ENCODE measurements around the gene BTD. TPM values are rescaled to one million over a fixed set of nuclear protein-coding genes. Genes with fewer than 3 reads are reported as not detected.

Gene BTD
- total RNA-seq, 2 experiments from 2014 or later = 11.2 to 12.5 TPM

DNA sequence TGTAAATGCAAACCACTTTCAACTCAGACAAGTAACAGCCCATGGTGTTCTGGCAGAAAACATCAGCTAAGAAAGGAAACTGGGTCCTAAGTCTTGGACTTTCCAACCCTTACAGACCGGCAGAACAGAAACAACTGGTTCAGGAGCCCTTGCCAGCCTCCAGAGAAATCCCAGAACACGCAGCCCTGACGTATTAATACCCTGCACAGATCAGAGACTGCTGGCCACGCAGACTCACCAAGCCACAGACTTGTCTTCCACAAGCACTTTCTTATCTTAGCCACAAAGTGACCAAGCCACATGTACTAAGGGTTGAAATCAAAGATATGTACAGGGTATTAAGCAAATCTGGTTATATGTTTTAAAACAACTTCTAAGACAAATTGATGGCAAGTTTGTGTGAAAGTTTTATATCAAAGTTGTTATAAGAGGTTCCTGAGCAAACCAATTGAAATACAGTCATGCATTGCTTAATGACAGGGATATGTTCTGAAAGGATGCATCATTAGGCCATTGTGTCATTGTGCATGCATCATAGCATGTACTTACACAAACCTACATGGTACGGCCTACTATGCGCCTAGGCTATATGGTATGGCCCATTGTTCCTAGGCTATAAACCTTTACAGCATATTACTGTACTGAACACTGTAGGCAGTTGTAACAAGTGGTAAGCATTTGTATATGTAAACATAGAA is 36.8 kb downstream of the BTD start:
- H3K36me3 Mint-ChIP-seq (ENCODE audit: low read depth) = peaks cover 24% of the 10 kb centered on the region
- H3K4me1 Mint-ChIP-seq (ENCODE audit: low read depth) = peaks cover 29% of the 10 kb centered on the region
- DNase-seq = no peak
- no peak for ATAC-seq (ENCODE audit: poor library complexity)
- no peak overlapping the region for H3K27ac Mint-ChIP-seq
- intact Hi-C loops (cut with DNase I, micrococcal nuclease) = loop anchor here in 1 of 2 experiments (5.0 kb wide), 1 partner anchor 1389 kb away; no protein-coding TSS in a partner anchor
- H3K9me3 ChIP-seq (ENCODE audit: control insufficient read depth in 1 of 2, insufficient read depth in 1 of 2, low read length in 2 of 2) = no peaks in the 10 kb centered on the region
- no peaks in the 10 kb centered on the region for H3K9me3 Mint-ChIP-seq
- H3K27ac ChIP-seq (ENCODE audit: low read depth in 1 of 2, low read length in 2 of 2) = no peak overlapping the region
- H3K27me3 ChIP-seq (ENCODE audit: control insufficient read depth in 1 of 2, insufficient read depth in 2 of 2, low read length in 2 of 2) = no peaks in the 10 kb centered on the region
- H3K4me3 ChIP-seq (ENCODE audit: low read length) = no peak overlapping the region
- CTCF ChIA-PET = no interaction called here
- no peak overlapping the region for H3K4me3 Mint-ChIP-seq
- POLR2A ChIA-PET = no interaction called here
- H3K27me3 Mint-ChIP-seq = no peaks in the 10 kb centered on the region
- no peak for TF ChIP-seq CTCF (IDR thresholded peaks at IDR 0.05)
- H3K36me3 ChIP-seq (ENCODE audit: insufficient read depth, low read length) = no peaks in the 10 kb centered on the region
- peaks cover 16% of the 10 kb centered on the region for H3K4me1 ChIP-seq (ENCODE audit: insufficient read depth, low read length)

DNA sequence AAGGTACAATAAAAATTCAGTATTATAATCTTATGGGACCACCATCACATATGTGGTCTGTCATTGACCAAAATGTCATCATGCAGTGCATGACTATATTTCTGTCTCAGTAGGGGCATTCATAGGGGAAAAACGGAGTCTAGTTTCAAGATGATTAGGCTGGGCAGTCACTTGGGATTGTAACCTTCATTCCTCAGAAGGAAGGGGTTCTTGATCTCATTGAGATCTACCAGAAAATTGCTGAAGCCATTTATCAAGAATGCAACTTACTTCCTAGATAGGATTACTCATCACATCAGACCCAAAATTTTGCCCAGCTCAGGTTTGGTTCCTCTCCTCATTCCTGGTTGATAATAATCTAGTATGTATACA is 37.3 kb downstream of the BTD start:
- Histone ChIP-seq H3K4me1 (ENCODE audit: insufficient read depth, low read length) (peaks cover 16% of the 10 kb centered on the region), H3K27ac (ENCODE audit: low read depth in 1 of 2, low read length in 2 of 2) (no peak overlapping the region), H3K4me3 (ENCODE audit: low read length) (no peak overlapping the region), H3K36me3 (ENCODE audit: insufficient read depth, low read length) (no peaks in the 10 kb centered on the region), H3K9me3 (ENCODE audit: control insufficient read depth in 1 of 2, insufficient read depth in 1 of 2, low read length in 2 of 2) (no peaks in the 10 kb centered on the region), H3K27me3 (ENCODE audit: control insufficient read depth in 1 of 2, insufficient read depth in 2 of 2, low read length in 2 of 2) (no peaks in the 10 kb centered on the region)
- Mint-ChIP-seq H3K4me1 (ENCODE audit: low read depth) (peaks cover 29% of the 10 kb centered on the region), H3K27me3 (no peaks in the 10 kb centered on the region), H3K4me3 (no peak overlapping the region), H3K9me3 (no peaks in the 10 kb centered on the region), H3K36me3 (ENCODE audit: low read depth) (peaks cover 27% of the 10 kb centered on the region), H3K27ac (no peak overlapping the region)
- no peak for TF ChIP-seq CTCF (IDR thresholded peaks at IDR 0.05)
- ChIA-PET CTCF (no interaction called here), POLR2A (no interaction called here)
- DNase-seq = no peak
- intact Hi-C loops (cut with DNase I, micrococcal nuclease) = loop anchor here in 1 of 2 experiments (5.0 kb wide), 1 partner anchor 1388 kb away; no protein-coding TSS in a partner anchor
- no peak for ATAC-seq (ENCODE audit: poor library complexity)

- Mint-ChIP-seq H3K27me3 (no peaks in the 10 kb centered on the region), H3K27ac (no peak overlapping the region), H3K9me3 (no peaks in the 10 kb centered on the region), H3K36me3 (ENCODE audit: low read depth) (peaks cover 36% of the 10 kb centered on the region), H3K4me3 (no peak overlapping the region), H3K4me1 (ENCODE audit: low read depth) (peaks cover 45% of the 10 kb centered on the region)
- TF ChIP-seq CTCF (IDR thresholded peaks at IDR 0.05) = no peak
- no peaks in the 10 kb centered on the region for H3K9me3 ChIP-seq (ENCODE audit: control insufficient read depth in 1 of 2, insufficient read depth in 1 of 2, low read length in 2 of 2)
- H3K4me3 ChIP-seq (ENCODE audit: low read length) = no peak overlapping the region
- POLR2A ChIA-PET = interaction anchor here (0.6 to 1.5 kb wide), 3 partner anchors 9 to 142 kb away, joined by 3 to 5 read pairs (median 4); partner anchors contain the start of genes BTD and HACL1
- no peaks in the 10 kb centered on the region for H3K36me3 ChIP-seq (ENCODE audit: insufficient read depth, low read length)
- CTCF ChIA-PET = no interaction called here
- H3K4me1 ChIP-seq (ENCODE audit: insufficient read depth, low read length) = peaks cover 49% of the 10 kb centered on the region
- no peaks in the 10 kb centered on the region for H3K27me3 ChIP-seq (ENCODE audit: control insufficient read depth in 1 of 2, insufficient read depth in 2 of 2, low read length in 2 of 2)
- no peak for ATAC-seq (ENCODE audit: poor library complexity)
- H3K27ac ChIP-seq (ENCODE audit: low read depth in 1 of 2, low read length in 2 of 2) = no peak overlapping the region
- intact Hi-C loops (cut with DNase I, micrococcal nuclease) = no loop called here
- DNase-seq = no peak
These were observed 43.7 kb downstream of the BTD start for GRCh38 chr3:15645246-15645645.

All from CD4-positive, alpha-beta T cell (primary cell).